Neutrophil (primary cell): ENCODE measurements around the gene G6PD.

Source experiments
- H3K27ac ChIP-seq: fragments of 200-600 bp; sonication (generic); 2 replicates; pipeline ENCODE4 v1.5.1; 2016; ENCODE audit warnings: mild to moderate bottlenecking, moderate library complexity
- H3K27me3 ChIP-seq: fragments of 200-600 bp; sonication (generic); 2 replicates; pipeline ENCODE4 v1.6.0; 2016; ENCODE audit warnings: mild to moderate bottlenecking
- H3K36me3 ChIP-seq: fragments of 200-600 bp; sonication (generic); 2 replicates; pipeline ENCODE4 v1.5.1; 2017
- H3K4me1 ChIP-seq, 2 experiments: fragments of 200-600 bp in 1 of 2; sonication (generic) in 1 of 2; 1 replicate in 1 of 2; 2 replicates in 1 of 2; pipeline versions ENCODE4 v1.5.1 to v1.6.1; 2013 to 2016; ENCODE audit warnings: low read depth in 1 of 2, low read length in 1 of 2, mild to moderate bottlenecking in 1 of 2, moderate library complexity in 1 of 2; ENCODE audit not compliant: control insufficient read depth in 1 of 2, insufficient read depth in 1 of 2
- H3K4me3 ChIP-seq, 2 experiments: fragments of 200-600 bp in 1 of 2; sonication (generic) in 1 of 2; 1 replicate in 1 of 2; 2 replicates in 1 of 2; pipeline ENCODE4 v1.5.1; 2013 to 2016; ENCODE audit warnings: low read depth in 1 of 2, low read length in 1 of 2, mild to moderate bottlenecking in 1 of 2, moderate library complexity in 1 of 2
- H3K9me3 ChIP-seq: fragments of 200-600 bp; sonication (generic); 2 replicates; pipeline ENCODE4 v1.5.1; 2016
- CTCF ChIP-seq: fragments of 200-600 bp; sonication (generic); IDR thresholded peaks from 2 replicates; pipeline ENCODE4 v1.5.1; 2016; ENCODE audit warnings: antibody characterized with exemption

The G6PD gene

DNA sequence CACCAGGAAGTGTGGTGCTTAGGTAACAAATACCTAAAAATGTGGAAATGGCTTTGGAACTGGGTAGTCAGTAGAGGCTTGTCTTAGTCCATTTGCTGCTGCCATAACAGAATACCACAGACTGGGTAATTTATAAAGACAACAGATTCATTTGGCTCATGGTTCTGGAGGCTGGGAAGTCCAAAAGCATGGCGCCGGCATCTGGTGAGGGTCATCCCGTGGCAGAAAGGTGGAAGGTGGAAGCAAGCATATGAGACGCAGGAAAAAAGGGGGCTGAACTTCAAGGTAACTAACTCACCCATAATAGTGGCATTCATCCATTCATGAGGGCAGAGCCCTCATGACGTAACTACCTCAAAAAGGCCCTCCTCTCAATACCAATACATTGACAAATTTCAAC, 37.2 kb downstream of the G6PD start:
- no peaks in the 10 kb centered on the region for H3K9me3 ChIP-seq
- no peak overlapping the region for H3K4me3 ChIP-seq
- no peak for TF ChIP-seq CTCF
- H3K27ac ChIP-seq = no peak overlapping the region
- no peaks in the 10 kb centered on the region for H3K27me3 ChIP-seq
- H3K36me3 ChIP-seq = peaks cover 28% of the 10 kb centered on the region
- H3K4me1 ChIP-seq = no peaks in the 10 kb centered on the region

- H3K27me3 ChIP-seq = no peaks in the 10 kb centered on the region
- H3K27ac ChIP-seq = no peak overlapping the region
- H3K9me3 ChIP-seq = no peaks in the 10 kb centered on the region
- H3K4me1 ChIP-seq = no peaks in the 10 kb centered on the region
- peaks cover 28% of the 10 kb centered on the region for H3K36me3 ChIP-seq
- no peak for TF ChIP-seq CTCF
- no peak overlapping the region for H3K4me3 ChIP-seq
Measured at GRCh38 chrX:154508384-154508745, 38.3 kb downstream of the G6PD start.

- Histone ChIP-seq H3K36me3 (peaks cover 28% of the 10 kb centered on the region), H3K27me3 (no peaks in the 10 kb centered on the region), H3K4me1 (no peaks in the 10 kb centered on the region), H3K27ac (no peak overlapping the region), H3K9me3 (no peaks in the 10 kb centered on the region), H3K4me3 (no peak overlapping the region)
- no peak for TF ChIP-seq CTCF
Measured at GRCh38 chrX:154507673-154508383, 38.8 kb downstream of the G6PD start.

DNA sequence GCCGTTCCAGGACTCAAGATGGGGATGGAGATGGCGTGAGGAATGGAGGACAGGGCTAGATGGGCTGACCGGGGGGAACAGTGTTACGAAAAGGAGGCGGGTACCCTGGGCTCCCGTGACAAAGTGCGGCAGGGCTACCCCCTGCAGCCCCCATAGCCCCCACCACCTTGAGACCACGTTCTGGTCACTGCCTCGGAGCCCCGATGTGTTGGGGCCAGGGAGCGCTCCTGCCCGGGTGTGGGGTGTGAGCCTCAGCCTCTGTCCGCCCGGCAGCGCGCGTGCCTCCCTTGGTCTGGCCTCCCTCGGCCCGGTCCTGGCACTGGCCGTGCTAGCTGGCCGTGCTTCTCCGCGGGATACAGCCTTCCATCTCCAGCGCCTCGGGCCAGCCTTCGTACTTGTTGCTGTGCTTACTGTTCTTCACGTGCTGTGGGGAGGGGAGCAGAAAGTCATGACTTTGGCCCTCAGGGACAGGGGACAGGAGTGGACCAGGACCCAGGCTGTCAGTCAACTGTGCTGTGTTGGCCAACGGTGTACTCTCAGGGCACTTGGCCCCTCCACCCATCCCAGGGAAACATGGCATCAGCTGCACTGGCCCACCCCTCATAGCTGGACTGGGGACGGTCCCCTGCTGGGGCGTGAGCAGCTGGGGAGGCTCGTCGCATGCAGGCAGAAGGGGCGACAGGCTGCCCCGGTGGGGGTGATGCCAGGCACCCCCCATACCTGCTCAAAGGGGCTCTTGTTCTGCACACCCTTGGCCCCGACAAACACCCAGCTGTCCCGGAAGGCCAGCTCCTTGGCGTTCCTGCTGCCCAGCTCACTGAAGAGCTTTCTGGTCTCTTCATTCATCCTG, 39.9 kb downstream of the G6PD start:
- Histone ChIP-seq H3K4me3 (no peak overlapping the region), H3K36me3 (peaks cover 28% of the 10 kb centered on the region), H3K27me3 (no peaks in the 10 kb centered on the region), H3K27ac (no peak overlapping the region), H3K4me1 (no peaks in the 10 kb centered on the region), H3K9me3 (no peaks in the 10 kb centered on the region)
- TF ChIP-seq CTCF = no peak

- no peaks in the 10 kb centered on the region for H3K9me3 ChIP-seq
- no peak for TF ChIP-seq CTCF
- H3K4me3 ChIP-seq = no peak overlapping the region
- no peaks in the 10 kb centered on the region for H3K27me3 ChIP-seq
- H3K36me3 ChIP-seq = peaks cover 28% of the 10 kb centered on the region
- no peak overlapping the region for H3K27ac ChIP-seq
- H3K4me1 ChIP-seq = no peaks in the 10 kb centered on the region
Measured at GRCh38 chrX:154505734-154506133, 40.9 kb downstream of the G6PD start.
